ENCODE measurements around the gene AHCYL2.
A peak's percentile ranks its signal among the peaks of the same experiment; 100 is the strongest.
"Not testable (repeated sequence)": the region's sequence is repeated elsewhere in the genome, so short reads cannot be mapped to it uniquely, and the experiment has no call there.

AHCYL2 gene

DNA sequence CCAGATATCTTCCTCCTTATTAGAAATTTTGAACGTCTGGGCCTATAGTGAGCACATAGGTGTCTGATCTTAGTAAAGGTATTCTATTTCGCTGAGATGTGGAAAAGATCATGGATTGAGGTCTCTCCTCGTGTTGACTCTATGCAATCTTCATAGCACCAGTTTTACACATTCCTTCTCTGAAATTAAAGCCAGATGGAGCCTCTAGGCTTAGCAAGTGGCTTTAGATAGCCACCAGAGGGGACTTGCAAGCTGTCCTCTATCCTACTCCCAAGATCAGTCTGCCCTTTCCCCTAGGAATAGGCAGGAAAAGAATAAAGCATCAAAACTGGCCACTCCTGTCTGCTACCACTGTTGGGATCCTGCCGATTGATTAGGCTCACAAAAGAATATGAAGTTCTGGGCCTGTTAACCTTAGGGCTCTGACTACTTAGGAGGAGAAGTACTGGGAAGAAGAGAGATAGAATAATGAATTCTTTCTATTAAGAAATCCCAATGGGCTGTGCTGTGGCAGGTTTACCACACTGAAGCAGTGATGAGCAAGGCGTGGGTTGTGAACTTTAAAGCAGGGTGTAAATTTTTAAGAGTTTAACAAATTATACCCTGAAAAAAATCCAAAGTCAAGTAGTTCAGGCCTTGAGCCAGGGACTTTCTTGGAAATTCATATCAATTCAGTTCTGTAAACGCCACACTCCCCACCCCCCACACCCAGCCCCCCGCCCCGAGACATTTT lies 207.2 kb downstream of the AHCYL2 start:
- DNase-seq: no peak

DNA sequence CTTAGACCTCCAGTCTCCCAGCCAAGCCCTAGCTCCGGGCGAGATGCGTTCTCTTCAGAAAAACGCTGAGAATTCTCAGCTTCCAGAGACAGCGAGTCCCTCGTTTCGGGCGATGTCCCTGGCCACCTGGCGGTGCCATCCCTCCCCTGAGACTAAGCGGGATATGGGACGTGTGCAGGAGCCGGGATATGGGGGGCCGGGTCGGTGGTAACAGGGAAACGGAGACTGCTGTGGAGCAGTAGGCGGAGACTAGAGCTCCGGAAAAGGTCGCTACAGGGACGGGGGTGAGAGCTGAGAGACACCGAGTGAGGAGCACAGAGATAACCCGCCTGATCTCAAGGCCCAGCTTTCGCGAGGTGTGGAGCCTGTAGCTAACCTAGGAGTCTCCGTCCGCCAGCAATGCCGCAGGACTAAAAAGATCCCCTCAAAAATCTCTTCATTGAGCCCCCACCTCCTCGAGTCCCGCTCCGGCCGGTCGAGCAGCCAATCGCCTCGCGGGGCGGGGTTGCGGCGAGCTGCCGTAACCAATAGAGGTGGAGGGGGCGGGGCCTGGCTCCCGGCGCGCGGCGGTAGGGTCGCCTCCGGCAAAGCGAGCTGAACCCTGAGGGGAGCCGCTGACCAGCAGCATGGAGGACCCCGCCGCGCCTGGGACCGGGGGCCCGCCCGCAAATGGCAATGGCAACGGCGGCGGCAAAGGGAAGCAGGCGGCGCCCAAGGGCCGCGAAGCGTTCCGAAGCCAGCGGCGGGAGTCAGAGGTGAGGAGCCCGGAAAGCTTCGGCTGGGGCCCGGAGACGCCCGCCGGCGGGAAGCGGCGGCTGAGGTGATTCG lies 209.2 kb downstream of the AHCYL2 start, which contains the start of gene STRIP2:
TSS of gene STRIP2 (plus strand) at position 586 of the 828 bp plus-strand sequence. CDS start at position 627, 41 bp downstream.
- peak; percentile 79 to 95 for DNase-seq

DNA sequence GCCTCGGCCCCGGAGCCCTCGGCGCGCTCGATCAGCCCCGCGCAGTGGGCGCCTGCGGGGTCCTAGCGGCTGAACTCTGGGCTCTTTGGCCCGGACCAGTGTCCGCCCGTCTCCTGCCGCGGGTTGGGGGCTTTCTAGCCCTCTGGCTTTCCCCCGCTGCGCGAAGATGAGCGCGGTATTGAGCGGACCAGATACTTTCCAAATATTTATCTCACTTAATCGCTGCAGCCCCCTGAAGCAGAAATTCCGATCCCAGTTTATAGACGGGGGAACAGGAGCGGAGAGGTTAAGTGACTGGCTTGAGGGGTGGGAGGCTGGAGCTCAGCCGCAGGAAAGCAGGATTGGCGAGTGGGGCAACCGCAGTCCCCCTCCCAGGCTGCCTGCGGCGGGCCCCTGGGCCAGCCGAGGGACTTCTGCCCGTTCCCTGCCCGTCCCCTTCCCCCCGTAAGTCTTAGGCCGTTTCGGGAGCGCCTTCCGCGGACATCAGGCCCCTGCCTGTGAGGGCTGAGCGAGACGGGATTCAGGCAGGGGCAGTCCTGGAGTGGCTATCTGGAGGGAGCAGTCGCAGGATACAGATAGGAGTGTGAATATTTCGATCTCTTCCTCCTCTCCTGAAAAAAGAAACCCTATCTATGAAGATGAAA lies 210.0 kb downstream of the AHCYL2 start:
- DNase-seq: peak in 1 of 2 experiments; percentile 14

DNA sequence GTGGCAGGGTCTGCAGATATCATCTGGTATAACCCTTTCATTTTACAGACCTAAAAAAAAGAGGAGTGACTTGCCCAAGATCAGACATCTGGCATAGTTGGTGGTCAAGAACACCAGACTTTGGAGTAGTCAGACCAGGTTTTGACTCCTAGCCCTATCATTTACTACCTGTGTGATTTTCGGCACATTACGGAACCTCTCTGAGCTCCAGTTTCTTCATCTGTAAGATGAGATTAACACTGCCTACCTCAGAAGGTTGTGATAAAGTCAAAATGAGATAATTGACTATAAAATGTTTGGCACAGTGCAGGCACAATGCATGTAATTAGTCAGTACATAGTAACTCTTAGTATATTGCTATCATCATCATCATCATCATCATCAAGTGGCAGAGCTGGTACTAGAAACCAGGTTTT lies 210.6 kb downstream of the AHCYL2 start:
- DNase-seq: no peak

DNA sequence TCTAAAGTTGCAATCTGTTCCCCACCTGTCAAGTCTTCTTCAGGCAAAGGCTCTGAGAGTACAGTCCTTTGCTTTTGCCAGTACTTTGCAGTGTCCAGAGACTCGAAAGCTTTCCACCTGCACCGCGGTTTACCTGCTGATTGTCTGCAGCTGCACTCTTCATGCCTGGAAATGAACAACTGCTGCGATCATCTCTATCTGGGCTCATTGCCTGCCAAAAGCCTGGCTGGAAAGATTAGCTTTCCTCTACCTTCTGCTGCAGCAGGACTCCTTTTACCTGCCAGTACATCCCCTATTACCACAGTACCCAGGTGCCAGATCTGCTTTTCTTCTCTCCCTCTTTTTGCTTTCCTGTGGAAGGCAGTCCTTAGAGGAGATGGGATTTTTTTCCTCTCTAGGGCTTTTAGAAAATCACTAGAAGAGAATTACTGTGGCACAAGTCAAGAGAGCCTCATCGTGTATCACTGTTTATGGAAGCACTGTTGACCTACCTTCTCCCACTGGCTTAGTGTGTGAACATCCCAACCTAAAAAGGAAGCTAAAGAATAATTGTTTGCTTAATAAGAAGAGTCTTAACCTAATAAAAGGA lies 211.6 kb downstream of the AHCYL2 start:
- no peak for DNase-seq

DNA sequence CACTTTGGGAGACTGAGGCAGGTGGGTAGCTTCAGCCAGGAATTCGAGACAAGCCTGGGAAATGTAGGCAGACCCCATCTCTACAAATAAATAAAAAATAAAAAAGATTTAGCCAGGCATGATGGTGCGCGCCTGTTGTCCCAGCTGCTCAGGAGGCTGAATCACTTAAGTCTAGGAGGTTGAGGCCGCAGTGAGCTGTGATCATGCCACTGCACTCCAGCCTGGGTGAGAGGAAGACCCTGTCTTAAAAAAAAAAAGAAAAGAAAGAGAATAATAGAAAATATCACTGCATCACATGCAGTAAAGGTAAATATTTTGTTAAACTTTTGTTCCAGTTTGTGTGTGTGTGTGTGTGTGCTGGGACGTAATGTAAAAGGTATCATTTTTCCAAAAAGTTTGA lies 212.4 kb downstream of the AHCYL2 start:
- DNase-seq: no peak

DNA sequence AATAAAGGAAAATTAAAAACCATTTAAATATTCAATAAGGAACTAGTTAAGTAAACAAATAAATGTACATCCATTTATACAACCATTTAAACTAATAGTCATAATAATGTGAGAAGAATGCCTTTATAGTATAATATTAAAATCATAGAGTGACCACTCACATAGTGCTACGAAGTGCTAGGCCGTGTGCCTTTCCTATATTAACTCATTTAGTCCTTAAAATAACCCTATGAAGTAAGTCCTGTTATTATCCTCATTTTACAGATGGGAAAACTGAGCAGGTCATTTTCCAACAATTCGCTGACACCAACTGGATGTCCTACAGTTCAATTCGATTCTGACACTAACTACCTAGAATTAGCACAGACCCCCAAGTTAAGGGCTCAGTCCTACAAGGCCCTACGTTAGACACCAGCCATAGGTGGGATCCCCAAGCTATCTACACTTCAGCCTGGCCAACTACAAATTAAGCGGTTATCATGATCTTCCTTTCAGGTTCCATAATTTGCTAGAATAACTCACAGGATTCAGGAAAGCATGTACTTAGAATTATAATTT lies 213.5 kb downstream of the AHCYL2 start:
- DNase-seq: no peak

DNA sequence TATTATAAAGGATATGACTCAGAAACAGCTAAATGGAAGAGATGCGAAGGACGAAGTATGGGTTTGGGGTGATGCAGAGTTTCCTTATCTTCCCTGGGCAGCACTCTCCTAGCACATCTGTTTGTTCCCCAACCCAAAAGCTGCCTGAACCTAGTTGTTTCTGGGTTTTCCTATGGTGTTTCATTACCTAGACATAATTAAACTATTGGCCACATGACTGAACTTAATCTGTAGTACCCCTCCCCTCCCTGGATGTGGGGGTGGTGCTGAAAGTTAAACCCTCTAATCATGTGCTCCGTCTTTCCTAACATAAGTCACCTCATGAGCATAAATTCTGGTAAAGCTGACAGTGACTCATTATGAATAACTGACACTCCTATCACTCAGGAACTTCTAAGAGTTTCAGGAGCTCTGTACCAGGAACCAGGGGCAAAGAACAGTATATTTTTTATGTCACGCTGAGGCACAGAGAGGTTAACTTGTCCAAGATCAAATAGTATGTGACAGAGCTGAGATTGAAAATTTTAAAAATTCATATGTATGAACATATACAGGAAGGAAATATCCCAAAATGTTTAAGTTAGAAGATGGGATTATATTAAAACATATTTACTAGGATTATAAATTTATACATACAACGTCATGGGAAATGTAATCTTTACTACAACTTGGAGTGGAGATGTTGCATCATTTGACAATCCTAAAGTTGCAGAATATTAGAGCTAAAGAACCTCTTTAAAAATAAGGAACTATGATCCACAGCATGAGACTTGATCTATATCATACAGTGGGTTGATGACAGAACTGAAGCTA lies 214.2 kb downstream of the AHCYL2 start:
- no peak for DNase-seq

DNA sequence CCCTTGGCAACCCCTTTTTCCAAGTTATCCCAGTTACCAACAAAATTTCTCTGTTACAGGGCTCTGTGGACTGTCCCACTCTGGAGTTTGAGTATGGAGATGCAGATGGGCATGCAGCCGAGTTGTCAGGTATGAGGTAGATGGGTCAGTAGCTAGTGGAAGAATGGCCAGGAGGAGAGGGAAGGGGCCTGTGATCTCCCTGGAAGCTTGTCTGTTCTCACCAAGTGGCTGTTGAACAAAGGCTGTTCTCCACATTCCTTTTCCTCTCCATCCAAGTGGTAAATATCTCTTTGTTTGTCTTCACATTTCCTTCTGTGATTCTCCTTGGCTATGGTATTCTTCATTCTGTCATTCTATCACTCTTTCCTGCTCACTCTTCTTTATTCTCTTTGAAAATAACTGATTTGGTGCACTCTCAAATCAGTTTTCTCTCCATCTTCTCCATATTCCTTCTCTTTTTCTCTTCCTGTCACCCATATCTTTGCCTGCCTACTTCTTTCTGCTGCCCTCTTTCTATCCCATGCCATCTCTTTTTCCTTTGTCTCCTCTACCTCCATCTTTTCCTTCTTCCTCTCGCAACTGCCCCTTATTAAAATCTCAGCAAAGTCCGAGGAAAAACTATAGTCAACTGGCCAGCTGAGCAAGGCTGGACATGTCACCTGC lies 215.3 kb downstream of the AHCYL2 start:
- no peak for DNase-seq

DNA sequence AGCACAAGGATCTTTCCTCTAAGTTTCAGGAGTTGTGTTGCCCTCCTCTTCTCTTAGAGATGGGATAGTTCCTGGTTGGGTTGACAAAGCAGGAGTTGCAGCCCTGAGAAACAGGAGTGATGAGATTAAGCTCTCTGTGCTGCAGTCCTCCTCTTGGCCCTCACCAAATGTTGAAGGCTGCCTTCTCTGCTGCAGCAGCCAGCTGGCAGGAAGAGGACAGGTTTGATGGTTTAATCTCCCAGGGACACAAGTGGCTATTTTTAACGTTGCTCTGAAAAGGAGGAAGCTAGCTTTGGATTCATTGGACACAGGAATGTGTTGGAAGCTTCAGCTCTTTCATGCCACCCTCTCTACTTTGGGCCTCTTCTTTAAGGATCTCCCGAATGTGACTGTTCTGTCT lies 218.8 kb downstream of the AHCYL2 start:
- DNase-seq: no peak

DNA sequence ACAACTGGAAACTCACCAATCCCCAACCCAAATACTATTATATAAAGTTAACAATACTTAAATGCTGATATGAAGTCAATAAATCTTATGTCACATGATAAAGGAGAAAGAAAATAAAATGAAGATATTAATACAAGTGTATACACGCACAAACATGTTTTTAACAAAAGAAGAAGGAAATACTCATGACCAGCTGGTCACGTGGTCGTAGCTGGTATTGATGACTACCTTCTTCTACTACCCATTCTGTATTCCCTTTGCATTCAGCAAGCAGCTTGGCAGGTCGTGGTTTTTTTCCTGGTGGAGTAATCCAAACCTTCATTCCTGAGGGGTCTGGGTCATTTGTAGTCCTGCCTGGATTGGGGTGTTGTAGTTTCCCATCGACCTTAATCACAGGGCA lies 219.9 kb downstream of the AHCYL2 start:
- not testable (repeated sequence) for DNase-seq

DNA sequence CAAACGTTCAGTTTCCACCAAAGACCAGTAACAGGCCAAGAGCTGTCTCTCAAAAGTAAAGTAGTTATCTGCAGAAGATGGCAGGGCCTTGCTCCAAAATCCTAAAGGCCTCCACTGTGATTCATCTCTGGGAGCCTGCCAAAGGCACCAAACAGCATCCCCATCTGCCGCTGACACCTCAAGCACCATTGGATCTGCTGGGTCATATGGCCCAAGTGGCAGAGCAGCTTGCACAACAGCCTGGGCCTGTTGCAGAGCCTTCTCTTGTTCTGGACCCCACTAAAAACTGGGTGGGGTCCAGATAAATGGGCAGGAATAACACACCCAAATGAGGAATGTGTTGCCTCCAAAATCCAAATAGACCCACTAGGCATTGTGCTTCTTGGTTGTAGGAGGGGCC lies 222.1 kb downstream of the AHCYL2 start:
- not testable (repeated sequence) for DNase-seq

DNA sequence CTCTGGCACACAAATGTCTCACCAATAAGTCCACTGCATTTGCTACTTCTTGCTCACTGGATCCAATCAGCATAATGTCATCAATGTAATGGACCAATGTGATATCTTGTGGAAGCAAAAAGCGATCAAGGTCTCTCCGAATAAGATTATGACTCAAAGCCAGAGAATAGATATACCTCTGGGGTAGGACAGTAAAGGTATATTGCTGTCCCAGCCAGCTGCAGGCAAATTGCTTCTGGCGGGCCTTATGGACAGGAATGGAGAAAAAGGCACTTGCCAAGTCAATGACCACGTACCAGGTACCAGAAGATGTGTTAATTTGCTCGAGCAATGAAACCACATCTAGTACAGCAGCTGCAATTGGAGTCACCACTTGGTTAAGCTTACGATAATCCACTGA lies 222.6 kb downstream of the AHCYL2 start:
- not testable (repeated sequence) for DNase-seq

DNA sequence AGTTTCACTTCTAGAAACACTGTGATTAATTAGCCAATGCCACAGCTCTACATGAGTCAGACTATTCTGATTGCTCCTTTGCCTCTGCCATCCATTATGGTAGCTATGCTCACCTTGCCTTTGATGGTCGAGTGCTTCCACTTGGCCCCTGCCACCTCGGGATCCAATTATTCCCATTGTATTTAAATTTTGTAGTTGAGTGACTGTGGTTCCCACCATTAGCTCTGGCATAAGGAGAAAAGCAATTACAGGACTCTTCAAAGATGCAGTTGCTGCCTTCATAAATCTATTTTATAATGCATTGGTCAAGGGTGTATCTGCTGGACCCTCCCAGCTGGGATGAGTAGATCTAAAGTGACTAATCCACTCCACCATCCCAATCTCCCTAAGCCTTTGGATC lies 223.8 kb downstream of the AHCYL2 start:
- not testable (repeated sequence) for DNase-seq

DNA sequence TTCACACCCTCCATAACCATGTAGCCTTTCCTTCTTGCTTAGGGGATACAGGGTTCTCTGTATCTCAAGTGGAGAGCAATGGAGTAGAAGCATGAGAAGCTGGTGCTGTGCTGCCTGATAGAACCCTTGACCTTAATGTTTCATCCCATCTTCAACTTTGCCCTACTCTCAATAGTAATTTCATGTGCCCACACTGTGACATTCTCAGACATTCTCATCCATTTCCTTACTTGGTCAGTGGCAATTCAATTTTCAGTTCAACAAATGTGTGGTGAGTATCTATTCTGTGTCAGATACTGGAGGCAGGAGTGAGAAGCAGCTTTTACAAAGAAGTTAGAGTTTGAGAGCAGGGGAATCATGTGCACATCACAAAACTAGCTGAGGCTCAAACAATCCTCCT lies 225.5 kb downstream of the AHCYL2 start:
- DNase-seq: no peak

DNA sequence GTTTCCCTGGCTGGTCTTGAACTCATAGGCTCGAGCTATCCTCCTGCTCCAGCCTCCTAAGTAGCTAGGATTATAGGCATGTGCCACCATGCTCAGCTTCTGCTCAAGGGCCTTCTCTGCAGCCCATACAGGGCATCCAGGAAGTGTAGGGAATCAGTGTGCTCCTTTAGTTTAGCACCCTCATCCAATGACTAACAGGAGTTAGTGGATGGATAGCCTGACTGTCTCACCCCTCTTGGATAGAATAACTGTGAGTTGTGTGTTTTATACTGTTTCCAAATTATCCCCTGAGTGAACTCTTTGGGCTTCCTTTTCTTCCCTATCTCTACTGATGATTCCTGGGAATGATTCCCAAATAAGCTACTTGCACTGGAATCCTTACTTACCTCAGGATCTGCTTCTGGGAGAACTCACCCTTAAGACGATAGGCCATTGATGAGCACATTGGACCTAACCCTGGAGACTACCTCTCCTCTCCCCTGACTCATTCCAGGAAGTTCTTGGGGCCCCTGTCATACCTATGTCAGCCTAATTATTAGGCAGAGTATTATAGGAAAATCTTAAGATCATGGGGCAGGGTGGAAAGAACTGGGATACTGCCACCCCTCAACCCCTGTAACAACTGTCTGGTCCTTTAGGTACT lies 227.9 kb downstream of the AHCYL2 start:
- no peak for DNase-seq

DNA sequence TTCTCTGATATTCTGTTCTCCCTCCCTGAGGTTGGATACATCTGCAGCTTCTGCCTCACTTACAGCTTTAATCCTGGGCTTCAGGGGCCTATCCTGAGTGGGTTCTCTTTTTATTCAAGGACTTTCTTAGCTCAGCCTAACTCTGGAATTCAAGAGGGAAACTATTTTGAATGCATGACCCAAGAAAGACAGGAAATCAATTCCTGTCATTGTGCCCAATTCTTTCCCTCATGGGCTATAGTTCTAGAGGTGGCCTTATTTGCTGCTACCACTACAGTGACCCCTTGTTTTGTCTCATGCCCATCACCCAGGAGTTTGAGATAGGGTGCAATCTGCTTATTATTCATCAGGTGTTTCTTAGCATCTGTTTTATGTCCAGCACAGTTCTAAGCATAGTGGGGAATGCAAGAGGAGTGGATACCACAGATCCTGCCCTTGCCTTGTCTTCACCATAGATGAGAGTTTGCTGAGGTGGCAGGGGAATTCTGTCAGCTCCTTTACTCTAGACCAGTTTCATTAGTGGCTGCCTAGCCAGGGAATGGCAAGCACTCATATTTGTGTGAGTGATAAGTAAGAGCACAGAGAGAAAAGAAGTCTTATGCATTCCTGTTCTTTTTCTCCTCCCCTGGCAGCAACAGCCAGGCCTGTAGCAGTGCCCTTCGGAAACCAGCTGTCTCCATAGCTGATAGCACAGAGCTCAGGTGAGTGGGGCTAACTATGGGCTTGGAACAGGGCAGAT lies 228.8 kb downstream of the AHCYL2 start:
- no peak for DNase-seq

DNA sequence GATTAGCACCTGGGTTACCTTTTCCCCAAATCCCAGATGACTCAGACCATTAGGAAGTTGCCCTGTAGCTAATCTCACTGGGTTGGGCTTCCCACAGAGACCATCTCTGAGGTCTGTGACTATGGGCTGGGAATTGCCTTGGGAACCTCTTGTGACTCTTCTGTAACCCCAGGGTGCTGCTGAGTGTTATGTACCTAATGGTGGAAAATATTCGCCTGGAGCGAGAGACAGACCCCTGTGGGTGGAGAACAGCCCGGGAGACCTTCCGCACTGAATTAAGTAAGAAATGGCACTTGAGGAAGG lies 229.4 kb downstream of the AHCYL2 start:
- no peak for DNase-seq

DNA sequence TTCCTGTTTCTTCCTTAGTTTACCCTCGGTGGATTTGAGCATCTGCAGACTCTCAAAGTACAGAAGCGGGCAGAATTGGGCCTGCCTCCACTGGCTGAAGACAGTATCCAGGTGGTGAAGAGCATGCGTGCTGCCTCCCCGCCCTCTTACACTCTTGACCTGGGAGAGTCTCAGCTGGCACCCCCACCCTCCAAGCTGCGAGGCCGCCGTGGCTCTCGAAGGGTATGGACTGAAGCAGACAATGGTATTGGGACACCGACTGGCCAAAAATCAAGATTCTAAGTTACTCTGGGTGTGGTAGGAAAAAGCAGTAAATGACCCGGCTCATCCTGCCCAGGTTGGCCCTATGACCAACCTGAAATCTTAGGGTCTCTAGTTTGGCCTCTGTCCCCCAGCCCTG lies 231.6 kb downstream of the AHCYL2 start:
- no peak for DNase-seq

DNA sequence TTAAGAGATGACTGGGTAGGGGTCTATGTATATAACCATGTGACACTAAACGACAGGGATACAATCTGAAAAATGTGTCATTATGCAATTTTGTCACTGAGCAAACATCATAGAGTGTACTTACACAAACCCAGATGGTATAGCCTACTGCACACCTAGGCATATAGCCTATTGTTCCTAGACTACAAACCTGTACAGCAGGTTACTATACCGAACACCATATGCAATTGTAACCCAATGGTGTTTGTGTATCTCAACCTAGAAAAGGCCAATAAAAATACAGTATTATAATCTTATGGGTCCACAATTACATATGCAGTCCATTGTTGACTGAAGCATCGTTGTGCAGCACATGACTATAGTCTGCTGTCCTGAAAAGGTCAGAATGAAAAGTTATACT lies 232.3 kb downstream of the AHCYL2 start:
- no peak for DNase-seq

All from SHP77 (cell line).